Sigmoid colon (tissue), 7 donors: ENCODE measurements around the gene ACADL. TPM values are rescaled to one million over a fixed set of nuclear protein-coding genes. Genes with fewer than 3 reads are reported as not detected.

Experiments used
- DNase-seq: peaks from one replicate; pipeline ENCODE4 v3.0.0-alpha.2; 2019
- H3K27ac ChIP-seq, 4 donors: fragments of 200-600 bp; sonication (generic); one replicate each; pipeline ENCODE4 v1.5.1; 2016 to 2019; ENCODE audit warnings: mild to moderate bottlenecking in 1 of 4
- H3K27me3 ChIP-seq, 3 donors: fragments of 200-600 bp; sonication (generic); one replicate each; pipeline ENCODE4 v1.5.1; 2019; ENCODE audit warnings: mild to moderate bottlenecking in 1 of 3
- H3K36me3 ChIP-seq, 4 donors: fragments of 200-600 bp; sonication (generic); one replicate each; pipeline ENCODE4 v1.5.1; 2016 to 2019
- H3K4me1 ChIP-seq, 4 donors: fragments of 200-600 bp; sonication (generic); one replicate each; pipeline ENCODE4 v1.5.1; 2017 to 2019
- H3K4me3 ChIP-seq, 4 donors: fragments of 200-600 bp; sonication (generic); one replicate each; pipeline ENCODE4 v1.5.1; 2017 to 2019; ENCODE audit warnings: mild to moderate bottlenecking in 2 of 4, moderate library complexity in 1 of 4
- H3K9me3 ChIP-seq, 4 donors: fragments of 200-600 bp in 3 of 4; sonication (generic) in 3 of 4; one replicate each; pipeline versions ENCODE4 v1.5.1 to v1.6.1; 2013 to 2019
- EP300 ChIP-seq, 4 donors: sonication (generic); formaldehyde crosslinking; IDR thresholded peaks; one replicate each; pipeline ENCODE4 v1.6.1; 2017; ENCODE audit warnings: antibody characterized with exemption in 4 of 4
- POLR2A ChIP-seq, 2 donors: fragments of 450-650 bp; IDR thresholded peaks; one replicate each; pipeline ENCODE4 v1.6.1; 2016; ENCODE audit warnings: antibody characterized with exemption in 2 of 2, mild to moderate bottlenecking in 2 of 2, moderate library complexity in 2 of 2
- POLR2AphosphoS5 ChIP-seq, 4 donors: sonication (generic); formaldehyde crosslinking; IDR thresholded peaks; one replicate each; pipeline ENCODE4 v1.6.1; 2017; ENCODE audit warnings: antibody characterized with exemption in 4 of 4
- WGBS, 2 donors: extraction: QIAGEN DNeasy Blood & Tissue Kit; methylation state at CpG; one replicate each; pipeline ENCODE4 v1.1.7; 2013; 5-methylcytosine and 5-hydroxymethylcytosine counted together
- intact Hi-C: fragments of 100-400 bp; cut with DNase I; formaldehyde crosslinking; loops from one replicate; pipeline ENCODE4 v1.15.1; 2023
- polyA plus RNA-seq, 3 donors: library from polyadenylated mRNA; stranded (reverse); fragments of 200-250 nt; gene quantifications; one replicate each; pipeline ENCODE4 v1.2.3, GENCODE V29; 2013
- total RNA-seq, 4 donors: library from RNA; depleted of rRNA; stranded (reverse); fragments of >200 nt; gene quantifications; one replicate each; pipeline ENCODE4 v1.1.0, GENCODE V29; 2016
- TF ChIP-seq, protein P1 (sequence below), 4 experiments: fragments of 450-650 bp in 3 of 4; fragments of 200-600 bp in 1 of 4; IDR thresholded peaks; one replicate each; pipeline ENCODE4 v1.5.1; 2016 to 2019; ENCODE audit warnings: antibody characterized with exemption in 4 of 4, mild to moderate bottlenecking in 3 of 4, moderate library complexity in 2 of 4
- donor health status: healthy with polysubstance abuse.
- donor health status: Bipolar disorder and iron deficiency.
- donor health status: healthy.

Gene ACADL
- total and polyA plus RNA-seq, 7 donors = 0.15 to 4.7 (median 2.4) TPM; not detected in 1

DNA sequence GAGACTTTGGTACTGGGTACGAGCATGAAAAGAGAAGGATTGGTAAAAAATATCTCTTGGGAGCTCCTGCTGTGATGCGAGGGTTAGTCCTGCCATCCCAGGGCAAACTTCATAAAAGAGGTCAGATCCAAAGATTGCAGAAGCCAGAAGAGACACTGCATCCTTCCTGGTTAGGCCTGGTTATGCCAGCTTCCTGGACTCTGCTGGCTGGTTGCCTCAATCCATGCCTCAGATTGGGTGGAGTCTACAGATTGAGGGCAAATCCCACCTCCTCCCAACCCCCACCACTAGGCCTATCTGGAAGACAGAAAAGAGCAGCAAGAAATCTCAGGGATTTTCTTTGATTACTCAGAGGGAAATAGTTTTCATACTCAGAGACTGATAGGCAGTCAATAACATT, 5.3 kb upstream of the ACADL start:
- H3K27me3 ChIP-seq = peaks cover 0 to 10% (median 2%) of the 10 kb centered on the region in 3 donors
- TF ChIP-seq POLR2A (IDR thresholded peaks at IDR 0.05) = no peak
- no peak for TF ChIP-seq EP300 (IDR thresholded peaks at IDR 0.05)
- TF ChIP-seq, protein P1, sequence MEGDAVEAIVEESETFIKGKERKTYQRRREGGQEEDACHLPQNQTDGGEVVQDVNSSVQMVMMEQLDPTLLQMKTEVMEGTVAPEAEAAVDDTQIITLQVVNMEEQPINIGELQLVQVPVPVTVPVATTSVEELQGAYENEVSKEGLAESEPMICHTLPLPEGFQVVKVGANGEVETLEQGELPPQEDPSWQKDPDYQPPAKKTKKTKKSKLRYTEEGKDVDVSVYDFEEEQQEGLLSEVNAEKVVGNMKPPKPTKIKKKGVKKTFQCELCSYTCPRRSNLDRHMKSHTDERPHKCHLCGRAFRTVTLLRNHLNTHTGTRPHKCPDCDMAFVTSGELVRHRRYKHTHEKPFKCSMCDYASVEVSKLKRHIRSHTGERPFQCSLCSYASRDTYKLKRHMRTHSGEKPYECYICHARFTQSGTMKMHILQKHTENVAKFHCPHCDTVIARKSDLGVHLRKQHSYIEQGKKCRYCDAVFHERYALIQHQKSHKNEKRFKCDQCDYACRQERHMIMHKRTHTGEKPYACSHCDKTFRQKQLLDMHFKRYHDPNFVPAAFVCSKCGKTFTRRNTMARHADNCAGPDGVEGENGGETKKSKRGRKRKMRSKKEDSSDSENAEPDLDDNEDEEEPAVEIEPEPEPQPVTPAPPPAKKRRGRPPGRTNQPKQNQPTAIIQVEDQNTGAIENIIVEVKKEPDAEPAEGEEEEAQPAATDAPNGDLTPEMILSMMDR (IDR thresholded peaks at IDR 0.05) = no peak
- TF ChIP-seq POLR2AphosphoS5 (IDR thresholded peaks at IDR 0.05) = no peak
- peaks cover 0 to under 1% (median 0%) of the 10 kb centered on the region in 4 donors for H3K4me1 ChIP-seq
- intact Hi-C loops = no loop called here
- H3K27ac ChIP-seq = no peak overlapping the region
- DNase-seq = no peak
- no peak overlapping the region for H3K4me3 ChIP-seq
- H3K9me3 ChIP-seq = no peaks in the 10 kb centered on the region
- 85 to 87% methylated on average over 2 of the region's 2 CpGs for WGBS, 2 donors
- H3K36me3 ChIP-seq = no peaks in the 10 kb centered on the region

DNA sequence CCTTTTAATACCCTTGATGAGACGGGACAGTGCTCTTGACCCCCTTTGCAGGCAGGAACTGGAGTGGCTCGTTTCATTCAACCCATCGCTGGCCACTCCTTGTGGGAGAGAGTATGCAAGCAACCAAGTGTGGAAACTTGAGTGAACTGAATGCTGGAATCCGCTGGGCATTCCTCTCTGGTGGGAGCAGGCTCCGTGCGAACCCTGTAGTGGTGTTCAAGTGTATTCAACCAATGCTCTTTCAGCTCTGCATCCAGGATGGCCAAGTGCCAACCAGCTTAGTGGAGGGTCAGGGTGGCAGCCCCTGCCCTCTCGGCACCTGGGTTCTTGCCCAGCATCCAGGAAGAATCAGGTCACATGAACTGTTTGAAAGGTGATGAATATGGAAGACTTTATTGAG, 3.3 kb upstream of the ACADL start:
- H3K4me3 ChIP-seq = no peak overlapping the region
- DNase-seq = no peak
- H3K36me3 ChIP-seq = no peaks in the 10 kb centered on the region
- intact Hi-C loops = no loop called here
- WGBS, 2 donors = 91% methylated on average over 7 of the region's 7 CpGs
- H3K4me1 ChIP-seq = peaks cover 0 to 14% (median 8%) of the 10 kb centered on the region in 4 donors
- peaks cover 0 to 28% (median 2%) of the 10 kb centered on the region in 3 donors for H3K27me3 ChIP-seq
- TF ChIP-seq, protein P1 (IDR thresholded peaks at IDR 0.05) = no peak
- TF ChIP-seq POLR2AphosphoS5 (IDR thresholded peaks at IDR 0.05) (no peak), POLR2A (IDR thresholded peaks at IDR 0.05) (no peak), EP300 (IDR thresholded peaks at IDR 0.05) (no peak)
- no peaks in the 10 kb centered on the region for H3K9me3 ChIP-seq
- H3K27ac ChIP-seq = no peak overlapping the region

DNA sequence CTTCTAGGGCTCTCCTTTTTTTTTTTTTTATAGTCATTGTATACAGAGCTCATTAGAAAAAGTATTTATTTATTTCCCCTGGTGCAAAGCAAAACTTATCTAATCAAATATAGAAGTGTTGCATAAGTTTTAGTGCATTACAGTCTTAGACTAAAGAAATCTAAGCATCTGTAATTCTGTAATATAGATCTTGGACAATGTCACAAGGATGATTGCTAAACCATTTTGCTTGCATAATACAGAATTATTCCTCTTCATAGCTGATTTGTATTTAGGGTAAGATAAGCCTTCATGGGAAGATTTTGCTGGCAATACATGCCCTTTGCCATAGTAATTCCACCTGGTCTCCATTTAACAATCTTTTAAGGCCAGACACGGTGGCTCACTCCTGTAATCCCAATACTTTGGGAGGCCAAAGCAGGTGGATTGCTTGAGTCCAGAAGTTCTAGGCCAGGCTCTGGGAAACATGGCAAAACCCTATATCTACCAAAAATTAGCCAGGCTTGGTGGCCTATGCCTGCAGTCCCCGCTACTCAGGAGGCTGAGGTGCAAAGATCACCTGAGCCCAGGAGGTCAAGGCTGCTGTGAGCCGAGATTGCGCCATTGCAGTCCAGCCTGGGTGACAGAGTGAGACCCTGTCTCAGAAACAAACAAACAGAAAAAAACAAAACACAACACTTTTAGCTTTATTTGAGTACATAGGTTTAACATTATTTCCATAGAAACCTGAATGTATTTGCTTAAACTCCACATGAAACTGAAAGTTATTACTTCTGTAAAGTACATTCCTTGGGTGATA, 2.2 kb upstream of the ACADL start:
- no peaks in the 10 kb centered on the region for H3K36me3 ChIP-seq
- no peak overlapping the region for H3K4me3 ChIP-seq
- peaks cover 0 to 39% (median 2%) of the 10 kb centered on the region in 3 donors for H3K27me3 ChIP-seq
- H3K4me1 ChIP-seq = peaks cover 0 to 14% (median 8%) of the 10 kb centered on the region in 4 donors
- WGBS, 2 donors = 84 to 92% methylated on average over 4 of the region's 4 CpGs
- intact Hi-C loops = no loop called here
- TF ChIP-seq, protein P1 (IDR thresholded peaks at IDR 0.05) = no peak
- TF ChIP-seq POLR2A (IDR thresholded peaks at IDR 0.05) (no peak), EP300 (IDR thresholded peaks at IDR 0.05) (no peak), POLR2AphosphoS5 (IDR thresholded peaks at IDR 0.05) (no peak)
- no peak overlapping the region for H3K27ac ChIP-seq
- H3K9me3 ChIP-seq = no peaks in the 10 kb centered on the region
- DNase-seq = no peak

DNA sequence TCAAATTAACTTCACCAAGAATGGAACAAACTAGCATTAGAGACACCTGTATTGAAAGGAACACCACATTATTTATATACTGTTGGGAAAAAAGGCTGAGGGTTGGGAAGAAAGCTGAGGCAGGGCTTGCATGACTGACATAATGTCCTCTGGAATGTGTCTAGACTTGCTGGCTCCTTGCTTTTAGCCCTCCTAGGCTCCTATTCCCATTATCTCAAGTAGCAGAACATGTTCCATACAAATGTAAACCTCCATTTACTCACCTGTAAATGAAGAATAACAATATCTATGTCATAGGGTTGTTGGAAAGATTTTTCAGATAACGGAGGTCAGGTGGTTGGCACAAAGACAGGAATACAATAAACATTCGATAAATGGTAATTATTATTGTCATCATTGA, 976 bp upstream of the ACADL start:
- 64 to 91% methylated on average over 2 of the region's 2 CpGs for WGBS, 2 donors
- peaks cover 0 to 14% (median 8%) of the 10 kb centered on the region in 4 donors for H3K4me1 ChIP-seq
- no peak overlapping the region for H3K4me3 ChIP-seq
- H3K36me3 ChIP-seq = no peaks in the 10 kb centered on the region
- H3K27ac ChIP-seq = no peak overlapping the region
- no peaks in the 10 kb centered on the region for H3K9me3 ChIP-seq
- peaks cover 0 to 41% (median 2%) of the 10 kb centered on the region in 3 donors for H3K27me3 ChIP-seq
- DNase-seq = no peak
- intact Hi-C loops = no loop called here
- TF ChIP-seq POLR2A (IDR thresholded peaks at IDR 0.05) (no peak), POLR2AphosphoS5 (IDR thresholded peaks at IDR 0.05) (no peak), EP300 (IDR thresholded peaks at IDR 0.05) (no peak)
- TF ChIP-seq, protein P1 (IDR thresholded peaks at IDR 0.05) = no peak
